Uterus (tissue), 4 donors: Measurements from ENCODE around the gene EYS. TPM values are rescaled to one million over a fixed set of nuclear protein-coding genes. Genes with fewer than 3 reads are reported as not detected.

Source experiments
- DNase-seq, 2 donors: peaks; one replicate each; pipeline ENCODE4 v3.0.0-alpha.2; 2019 to 2020
- H3K27ac ChIP-seq, 2 donors: fragments of 200-600 bp; sonication (generic); 1 replicate in 1 of 2; 2 replicates in 1 of 2; pipeline ENCODE4 v1.5.1; 2016 to 2018
- H3K27me3 ChIP-seq, 2 donors: fragments of 200-600 bp; sonication (generic); one replicate each; pipeline ENCODE4 v1.5.1; 2018 to 2019; ENCODE audit warnings: control low read depth in 1 of 2
- H3K36me3 ChIP-seq, 2 donors: fragments of 200-600 bp; sonication (generic); one replicate each; pipeline ENCODE4 v1.5.1; 2019; ENCODE audit warnings: control low read depth in 1 of 2
- H3K4me1 ChIP-seq, 2 donors: fragments of 200-600 bp; sonication (generic); one replicate each; pipeline ENCODE4 v1.5.1; 2018 to 2019; ENCODE audit warnings: control low read depth in 1 of 2
- H3K4me3 ChIP-seq, 2 donors: fragments of 200-600 bp; sonication (generic); 1 replicate in 1 of 2; 2 replicates in 1 of 2; pipeline ENCODE4 v1.5.1; 2018 to 2019; ENCODE audit warnings: mild to moderate bottlenecking in 1 of 2
- H3K9me3 ChIP-seq, 2 donors: fragments of 200-600 bp; sonication (generic); one replicate each; pipeline ENCODE4 v1.5.1; 2019; ENCODE audit warnings: control low read depth in 1 of 2
- CTCF ChIP-seq, 4 experiments: fragments of 200-600 bp in 2 of 4; fragments of 450-650 bp in 2 of 4; sonication (generic) in 2 of 4; IDR thresholded peaks; one replicate each; pipeline ENCODE4 v1.5.1; 2016 to 2019; ENCODE audit warnings: antibody characterized with exemption in 4 of 4, mild to moderate bottlenecking in 2 of 4, moderate library complexity in 1 of 4
- POLR2A ChIP-seq, 2 donors: fragments of 450-650 bp; IDR thresholded peaks; one replicate each; pipeline ENCODE4 v1.6.1; 2016; ENCODE audit warnings: antibody characterized with exemption in 2 of 2, mild to moderate bottlenecking in 1 of 2, moderate library complexity in 1 of 2
- intact Hi-C: fragments of 100-400 bp; cut with DNase I; formaldehyde crosslinking; loops from one replicate; pipeline ENCODE4 v1.15.1; 2023; ENCODE audit warnings: low total_unique reads
- total RNA-seq, 4 donors: library from RNA; depleted of rRNA in 3 of 4; stranded (reverse); fragments of >200 nt in 3 of 4; gene quantifications; one replicate each; pipeline versions ENCODE4 v1.1.0 to v1.2.4, GENCODE V29; 2014 to 2023
- donor health status: DM: yes; HTN: yes; CAD: no.

EYS gene
- total RNA-seq, 4 donors from 2014 or later = 1.3 TPM; not detected in 3

GRCh38 chr6:64221776-64222175 is 1485.2 kb downstream of the EYS start:
- H3K27ac ChIP-seq = no peak overlapping the region
- no peaks in the 10 kb centered on the region for H3K27me3 ChIP-seq
- H3K4me1 ChIP-seq = no peaks in the 10 kb centered on the region
- H3K9me3 ChIP-seq = no peaks in the 10 kb centered on the region
- no peaks in the 10 kb centered on the region for H3K36me3 ChIP-seq
- intact Hi-C loops = no loop called here
- H3K4me3 ChIP-seq = no peak overlapping the region
- DNase-seq = no peak
- TF ChIP-seq POLR2A (IDR thresholded peaks at IDR 0.05) = no peak
- no peak for TF ChIP-seq CTCF (IDR thresholded peaks at IDR 0.05)

GRCh38 chr6:64220801-64221200 is 1486.2 kb downstream of the EYS start:
- H3K27ac ChIP-seq = no peak overlapping the region
- H3K36me3 ChIP-seq = no peaks in the 10 kb centered on the region
- H3K4me3 ChIP-seq = no peak overlapping the region
- intact Hi-C loops = no loop called here
- H3K4me1 ChIP-seq = no peaks in the 10 kb centered on the region
- DNase-seq = no peak
- TF ChIP-seq CTCF (IDR thresholded peaks at IDR 0.05) (no peak), POLR2A (IDR thresholded peaks at IDR 0.05) (no peak)
- H3K9me3 ChIP-seq = no peaks in the 10 kb centered on the region
- H3K27me3 ChIP-seq = no peaks in the 10 kb centered on the region

- H3K36me3 ChIP-seq = no peaks in the 10 kb centered on the region
- TF ChIP-seq CTCF (IDR thresholded peaks at IDR 0.05) (no peak), POLR2A (IDR thresholded peaks at IDR 0.05) (no peak)
- H3K27me3 ChIP-seq = no peaks in the 10 kb centered on the region
- intact Hi-C loops = no loop called here
- no peak for DNase-seq
- no peaks in the 10 kb centered on the region for H3K4me1 ChIP-seq
- H3K4me3 ChIP-seq = no peak overlapping the region
- H3K27ac ChIP-seq = no peak overlapping the region
- H3K9me3 ChIP-seq = no peaks in the 10 kb centered on the region
These were observed 1489.1 kb downstream of the EYS start for GRCh38 chr6:64217721-64218620.

- H3K27me3 ChIP-seq = no peaks in the 10 kb centered on the region
- no peak for DNase-seq
- no peaks in the 10 kb centered on the region for H3K36me3 ChIP-seq
- no peaks in the 10 kb centered on the region for H3K9me3 ChIP-seq
- no peak for TF ChIP-seq POLR2A (IDR thresholded peaks at IDR 0.05)
- TF ChIP-seq CTCF (IDR thresholded peaks at IDR 0.05) = no peak
- no peaks in the 10 kb centered on the region for H3K4me1 ChIP-seq
- no peak overlapping the region for H3K27ac ChIP-seq
- intact Hi-C loops = no loop called here
- no peak overlapping the region for H3K4me3 ChIP-seq
These were observed 1492.7 kb downstream of the EYS start for GRCh38 chr6:64214373-64214772.

GRCh38 chr6:64213697-64214096 is 1493.3 kb downstream of the EYS start:
- Histone ChIP-seq H3K27ac (no peak overlapping the region), H3K27me3 (no peaks in the 10 kb centered on the region), H3K36me3 (no peaks in the 10 kb centered on the region), H3K4me3 (no peak overlapping the region), H3K4me1 (no peaks in the 10 kb centered on the region), H3K9me3 (no peaks in the 10 kb centered on the region)
- intact Hi-C loops = no loop called here
- no peak for DNase-seq
- TF ChIP-seq CTCF (IDR thresholded peaks at IDR 0.05) (no peak), POLR2A (IDR thresholded peaks at IDR 0.05) (no peak)
